Activated CD4-positive, CD25-positive, alpha-beta regulatory T cell (primary cell): ENCODE data around the gene SERF1A.
"Not testable (repeated sequence)": the region's sequence is repeated elsewhere in the genome, so short reads cannot be mapped to it uniquely, and the experiment has no call there.

Experiments
- DNase-seq, 4 experiments: peaks; one replicate each; lab custom pipeline; 2025; lab: John Stamatoyannopoulos, UW

The SERF1A gene

DNA sequence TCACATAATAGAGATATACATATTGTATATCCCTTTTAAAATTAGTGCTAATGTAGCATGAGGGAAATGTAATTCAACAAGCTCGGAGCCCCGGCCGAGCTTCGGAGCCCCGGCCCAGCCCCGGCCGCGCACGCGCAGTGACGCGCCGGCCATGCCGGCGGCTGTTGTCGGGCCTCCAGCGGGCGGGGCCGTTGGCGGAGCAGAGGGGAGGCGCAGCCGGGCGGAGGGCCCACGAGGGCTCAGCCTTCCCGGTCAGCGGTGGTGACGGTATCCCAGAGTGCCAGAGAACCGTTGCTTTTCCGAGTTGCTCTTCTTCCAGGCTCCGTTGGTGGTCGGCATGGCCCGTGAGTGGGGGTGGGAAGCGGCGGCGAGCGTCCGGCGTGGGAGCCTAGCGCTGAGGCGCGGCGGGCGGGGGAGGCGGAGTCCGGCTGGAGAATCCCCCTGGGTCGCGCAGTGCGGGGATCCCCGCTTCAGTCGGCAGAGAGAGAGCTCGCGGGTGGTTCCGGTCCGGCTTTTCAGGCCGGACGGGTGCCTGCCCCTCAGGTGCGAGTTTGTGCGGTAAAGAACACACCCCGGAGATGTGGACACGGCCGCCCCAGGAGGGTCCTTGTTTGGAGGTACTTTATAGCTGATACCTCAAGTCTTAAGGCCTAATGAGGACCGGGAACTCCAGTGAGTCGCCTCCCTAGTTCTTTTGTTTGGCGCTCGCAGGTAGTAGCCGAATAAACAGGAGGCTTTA lies at the start of gene SERF1A:
TSS of gene SERF1A (plus strand) at position 137 of the 739 bp plus-strand sequence. CDS start at position 338, 201 bp downstream.
- not testable (repeated sequence) for DNase-seq

DNA sequence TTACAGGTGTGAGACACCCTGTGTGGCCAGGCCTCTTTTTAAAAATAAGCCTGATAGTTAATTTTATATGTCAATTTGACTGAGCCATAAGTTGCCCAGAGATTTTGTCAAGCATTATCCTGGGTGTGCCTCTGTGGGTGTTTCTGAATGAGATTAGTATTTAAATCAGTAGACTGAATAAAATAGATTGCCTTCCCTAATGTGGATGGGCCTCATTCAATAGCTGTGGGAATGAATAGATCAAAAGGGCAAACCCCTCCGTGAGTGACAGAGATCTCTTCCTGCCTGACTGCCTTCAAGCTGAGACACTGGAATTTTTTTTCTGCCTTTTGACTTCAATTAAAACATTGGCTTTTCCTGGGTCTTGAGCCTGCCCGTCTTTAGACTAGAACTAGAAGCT lies 33.7 kb upstream of the SERF1A start:
- not testable (repeated sequence) for DNase-seq

DNA sequence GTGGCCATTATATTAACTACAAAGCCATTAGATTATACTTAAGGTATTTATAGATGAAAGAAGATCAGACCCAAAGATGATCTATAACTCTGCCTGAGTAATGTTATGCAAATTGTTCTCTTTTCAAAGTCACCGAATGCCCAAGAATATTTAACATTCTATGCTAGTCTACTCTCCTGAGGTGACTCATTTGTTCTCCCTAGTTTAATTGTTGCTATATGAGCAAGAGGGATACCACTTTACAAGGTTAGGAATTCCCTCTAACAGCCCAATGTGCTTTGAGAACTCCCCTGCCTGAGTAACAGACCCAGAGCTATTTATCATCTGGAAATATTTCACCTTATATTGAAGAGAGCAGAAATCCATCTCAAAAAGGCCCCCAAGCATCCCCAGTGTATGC lies 29.8 kb upstream of the SERF1A start:
- not testable (repeated sequence) for DNase-seq

DNA sequence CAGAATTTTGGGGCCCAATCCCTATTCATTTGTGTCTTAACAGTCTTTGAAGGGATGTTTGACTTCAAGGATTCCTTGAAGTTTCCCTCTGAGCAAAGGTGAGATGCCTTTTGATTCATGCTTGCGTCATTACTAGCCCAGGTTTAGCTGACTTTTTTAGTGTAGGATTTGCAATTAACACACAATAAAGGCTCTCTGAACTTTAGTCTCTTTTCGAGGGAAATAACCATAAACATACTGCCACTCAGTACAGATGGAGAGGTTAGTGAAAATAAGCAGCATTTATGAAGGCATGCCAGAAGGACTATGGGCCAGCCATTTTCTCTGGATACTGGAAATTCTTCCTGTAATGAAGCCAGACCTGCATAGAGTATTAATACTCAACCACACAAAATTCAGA lies 4.4 kb upstream of the SERF1A start:
- DNase-seq = not testable (repeated sequence)

DNA sequence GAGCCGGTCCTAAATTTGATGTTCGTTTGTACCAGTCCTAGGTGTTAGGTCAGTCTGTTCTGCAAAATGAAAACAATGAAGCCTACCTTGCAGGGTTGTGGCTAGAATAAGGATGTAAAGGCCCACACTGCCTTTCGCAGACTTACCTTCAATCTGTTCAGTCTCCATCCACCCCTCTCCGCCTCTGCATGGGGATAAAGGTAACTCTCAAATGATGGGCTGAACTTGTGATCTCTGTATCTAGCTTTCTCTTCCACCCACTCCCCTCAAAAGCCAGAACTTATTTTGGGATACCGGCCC lies 753 bp downstream of the SERF1A start:
- not testable (repeated sequence) for DNase-seq

DNA sequence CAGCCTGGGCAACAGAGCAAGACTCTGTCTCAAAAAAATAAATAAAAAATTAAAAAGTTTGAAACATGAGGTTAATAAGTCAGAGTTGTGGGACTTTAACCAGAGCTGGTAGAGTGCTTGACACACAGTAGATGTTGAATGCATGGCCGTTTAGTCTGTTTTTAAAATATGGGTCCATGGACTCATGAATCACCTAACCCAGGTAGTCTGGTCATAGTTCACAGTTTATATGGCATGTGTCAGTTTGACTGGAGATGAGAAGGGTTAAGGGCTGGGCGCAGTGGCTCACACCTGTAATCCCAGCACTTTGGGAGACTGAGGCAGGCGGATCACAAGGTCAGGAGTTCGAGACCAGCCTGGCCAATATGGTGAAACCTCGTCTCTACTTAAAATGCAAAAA lies 6.2 kb downstream of the SERF1A start:
- not testable (repeated sequence) for DNase-seq

DNA sequence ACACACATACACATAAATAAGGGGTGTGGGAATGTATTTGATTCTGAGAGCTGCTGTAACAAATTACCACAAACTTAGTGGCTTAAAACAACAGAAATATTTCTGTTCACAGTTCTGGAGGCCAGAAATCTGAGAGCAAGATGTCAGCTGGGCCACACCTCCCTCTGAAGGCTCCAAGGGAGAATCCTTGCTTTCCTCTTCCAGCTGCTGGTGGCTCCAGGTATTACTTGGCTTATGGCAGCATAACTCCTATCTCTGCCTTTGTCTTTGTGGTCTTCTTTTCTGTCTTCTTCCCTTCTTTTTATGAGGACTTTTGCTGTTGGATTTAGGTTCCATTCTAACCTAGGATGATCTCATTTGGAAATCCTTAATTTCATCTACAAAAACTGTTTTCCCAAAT lies 16.4 kb downstream of the SERF1A start:
- not testable (repeated sequence) for DNase-seq

DNA sequence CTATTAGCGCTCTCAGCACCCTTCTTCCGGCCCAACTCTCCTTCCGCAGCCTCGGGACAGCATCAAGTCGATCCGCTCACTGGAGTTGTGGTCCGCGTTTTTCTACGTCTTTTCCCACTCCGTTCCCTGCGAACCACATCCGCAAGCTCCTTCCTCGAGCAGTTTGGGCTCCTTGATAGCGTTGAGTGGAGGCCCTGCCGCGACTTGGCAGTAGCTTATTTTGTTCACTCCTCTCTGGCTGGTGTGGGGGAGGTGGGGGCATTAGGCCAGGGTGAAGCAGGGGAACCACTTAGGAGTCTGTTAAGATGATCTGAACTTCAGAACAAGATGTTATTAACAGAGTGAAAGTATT lies 24.7 kb downstream of the SERF1A start:
- DNase-seq = not testable (repeated sequence)

DNA sequence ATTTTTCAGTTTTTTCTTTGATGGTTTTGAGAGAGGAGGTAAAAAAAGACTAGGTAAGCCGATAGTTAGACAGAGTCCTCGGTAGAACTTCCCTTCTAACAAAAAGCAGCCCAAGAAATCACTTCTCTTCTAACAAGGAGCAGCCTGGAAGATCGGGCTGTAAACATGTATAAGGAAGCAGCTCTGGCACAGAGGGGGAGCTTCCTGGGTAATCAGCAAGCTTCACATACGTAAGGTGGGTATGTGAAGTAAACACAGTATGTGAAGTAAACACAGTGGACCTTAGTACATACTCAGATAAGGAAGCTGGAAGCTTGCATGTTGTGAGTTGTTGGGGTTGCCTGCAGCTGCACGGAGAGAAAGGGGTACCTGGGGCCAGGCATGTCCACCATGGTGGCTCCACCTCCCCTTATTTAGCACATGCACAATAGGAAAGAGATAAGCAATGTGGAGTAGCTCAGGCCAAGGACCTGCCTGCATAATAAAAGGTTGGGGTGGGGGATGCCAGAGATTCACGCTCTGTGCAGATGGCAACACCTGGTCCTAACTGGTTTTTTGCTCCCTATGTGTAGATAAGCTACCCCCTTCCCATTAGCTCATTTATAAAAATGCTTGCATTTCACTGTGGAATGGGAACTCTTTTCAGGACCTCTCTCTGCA lies 31.4 kb downstream of the SERF1A start:
- DNase-seq = not testable (repeated sequence)

DNA sequence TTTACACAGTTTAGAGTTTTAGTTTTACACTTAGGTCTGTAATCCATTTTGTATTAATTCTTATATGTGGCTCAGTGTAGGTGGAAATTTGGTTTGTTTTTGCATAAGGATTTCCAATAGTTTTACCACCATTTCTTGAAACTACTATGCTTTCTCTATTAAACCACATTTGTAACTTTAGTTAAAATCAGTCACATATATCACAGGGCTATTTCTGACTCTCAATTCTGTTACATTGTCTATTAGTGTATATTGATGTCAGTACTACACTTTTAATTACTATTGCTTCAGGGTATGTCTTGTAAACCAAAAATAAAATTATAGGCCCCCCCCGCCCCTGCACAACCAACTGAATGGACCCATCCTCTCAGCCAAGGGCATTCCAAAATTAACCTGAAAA lies 32.1 kb downstream of the SERF1A start:
- DNase-seq = not testable (repeated sequence)

DNA sequence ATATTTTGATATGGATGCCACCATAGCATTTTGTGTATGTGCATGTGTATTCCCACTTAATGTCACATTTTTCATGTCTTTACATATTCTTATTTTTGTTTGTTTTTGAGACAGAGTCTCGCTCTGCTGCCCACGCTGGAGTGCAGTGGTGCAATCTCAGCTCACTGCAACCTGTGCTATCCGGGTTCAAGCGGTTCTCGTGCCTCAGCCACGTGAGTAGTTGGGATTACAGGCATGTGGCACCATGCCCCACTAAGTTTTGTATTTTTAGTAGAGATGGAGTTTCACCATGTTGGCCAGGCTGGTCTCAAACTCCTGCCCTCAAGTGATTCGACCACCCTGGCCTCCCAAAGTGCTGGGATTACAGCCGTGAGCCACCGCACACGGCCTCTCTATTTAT lies 52.6 kb downstream of the SERF1A start:
- DNase-seq = not testable (repeated sequence)
